GM23338 (cell line): ENCODE measurements around the gene FAM13B. TPM values are rescaled to one million over a fixed set of nuclear protein-coding genes. Genes with fewer than 3 reads are reported as not detected.
"Not testable (repeated sequence)": the region's sequence is repeated elsewhere in the genome, so short reads cannot be mapped to it uniquely, and the experiment has no call there.

ENCODE experiments used
- ATAC-seq: fragments of 200-7000 bp; cut with Tn5 transposase; 3 replicates; pipeline ENCODE4 v1.9.1; 2020
- DNase-seq: peaks from one replicate; pipeline ENCODE4 v3.0.0-alpha.2; 2015; ENCODE audit warnings: low spot score
- H2AFZ ChIP-seq: fragments of 200-600 bp; sonication (generic); 2 replicates; pipeline ENCODE4 v1.8.0; 2016; ENCODE audit warnings: antibody characterized with exemption, mild to moderate bottlenecking, moderate library complexity
- H3F3A ChIP-seq: fragments of 200-600 bp; sonication (generic); replicated peaks from 2 replicates; pipeline ENCODE4 v1.8.0; 2017; ENCODE audit warnings: antibody characterized with exemption, mixed run types, low read depth
- H3K27ac ChIP-seq: fragments of 200-600 bp; sonication (generic); 2 replicates; pipeline ENCODE4 v1.6.1; 2016; ENCODE audit warnings: low read depth
- H3K27me3 ChIP-seq: fragments of 200-600 bp; sonication (generic); 2 replicates; pipeline ENCODE4 v1.8.0; 2016; ENCODE audit warnings: mild to moderate bottlenecking, mixed run types, moderate library complexity; ENCODE audit not compliant: insufficient read depth
- H3K36me3 ChIP-seq: fragments of 200-600 bp; sonication (generic); 2 replicates; pipeline ENCODE4 v1.8.0; 2016; ENCODE audit warnings: mild to moderate bottlenecking; ENCODE audit not compliant: insufficient read depth
- H3K4me1 ChIP-seq: fragments of 200-600 bp; sonication (generic); 2 replicates; pipeline ENCODE4 v1.8.0; 2016; ENCODE audit warnings: mild to moderate bottlenecking, moderate library complexity; ENCODE audit not compliant: insufficient read depth
- H3K4me2 ChIP-seq: fragments of 200-600 bp; sonication (generic); 2 replicates; pipeline ENCODE4 v1.7.1; 2017; ENCODE audit warnings: mixed run types
- H3K4me3 ChIP-seq: fragments of 200-600 bp; sonication (generic); 2 replicates; pipeline ENCODE4 v1.6.1; 2016; ENCODE audit warnings: mixed run types
- H3K79me2 ChIP-seq: fragments of 200-600 bp; sonication (generic); replicated peaks from 2 replicates; pipeline ENCODE4 v1.8.0; 2017; ENCODE audit warnings: mild to moderate bottlenecking; ENCODE audit not compliant: insufficient read depth
- H3K9me2 ChIP-seq: fragments of 200-600 bp; sonication (generic); 2 replicates; pipeline ENCODE4 v1.8.0; 2017; ENCODE audit not compliant: insufficient read depth
- H4K20me1 ChIP-seq: fragments of 200-600 bp; sonication (generic); replicated peaks from 2 replicates; pipeline ENCODE4 v1.8.0; 2017; ENCODE audit warnings: mild to moderate bottlenecking; ENCODE audit not compliant: insufficient read depth
- H3K27ac Mint-ChIP-seq: 2 replicates; pipeline ENCODE4 v1.8.0; 2020; ENCODE audit warnings: inconsistent platforms, mild to moderate bottlenecking, moderate library complexity, mixed read lengths
- H3K27me3 Mint-ChIP-seq: 3 replicates; pipeline ENCODE4 v1.8.0; 2022; ENCODE audit warnings: low read depth, mild to moderate bottlenecking, moderate library complexity, mixed read lengths, inconsistent platforms; ENCODE audit not compliant: insufficient read depth, poor library complexity
- H3K36me3 Mint-ChIP-seq: 3 replicates; pipeline ENCODE4 v1.8.0; 2021; ENCODE audit warnings: low read depth, mild to moderate bottlenecking, inconsistent platforms, moderate library complexity, mixed read lengths
- H3K4me1 Mint-ChIP-seq: 3 replicates; pipeline ENCODE4 v1.8.0; 2020; ENCODE audit warnings: mild to moderate bottlenecking, inconsistent platforms, mixed read lengths
- H3K4me3 Mint-ChIP-seq: 3 replicates; pipeline ENCODE4 v1.8.0; 2021; ENCODE audit warnings: moderate library complexity, mild to moderate bottlenecking, inconsistent platforms, mixed read lengths
- H3K9me3 Mint-ChIP-seq: 3 replicates; pipeline ENCODE4 v1.8.0; 2020; ENCODE audit warnings: moderate library complexity, mild to moderate bottlenecking, inconsistent platforms, mixed read lengths
- EZH2phosphoT487 ChIP-seq: fragments of 200-600 bp; sonication (generic); IDR thresholded peaks from one replicate; pipeline ENCODE4 v1.8.1; 2018; ENCODE audit warnings: antibody characterized with exemption; ENCODE audit not compliant: unreplicated experiment
- JUNB ChIP-seq: IDR thresholded peaks from one replicate; pipeline ENCODE4 v1.6.1; 2016; ENCODE audit warnings: antibody characterized with exemption; ENCODE audit not compliant: unreplicated experiment
- NANOG ChIP-seq: IDR thresholded peaks from 2 replicates; pipeline ENCODE4 v1.6.1; 2016; ENCODE audit warnings: antibody characterized with exemption, borderline replicate concordance
- STAT1 ChIP-seq: IDR thresholded peaks from one replicate; pipeline ENCODE4 v1.6.1; 2016; ENCODE audit warnings: antibody characterized with exemption; ENCODE audit not compliant: unreplicated experiment
- ZNF114 ChIP-seq: fragments of 250-450 bp; sonication (Bioruptor Pico); IDR thresholded peaks from 2 replicates; pipeline ENCODE4 v1.5.0; 2020; ENCODE audit warnings: mild to moderate bottlenecking, moderate library complexity
- polyA plus RNA-seq: library from polyadenylated mRNA; unstranded; fragments of >200 nt; fragmentation: Nextera tagmentation; extraction: Ambion mirVana; gene quantifications from 2 replicates; pipeline ENCODE4 v1.2.1, GENCODE V29; 2016
- total RNA-seq: library from RNA; depleted of rRNA; stranded (reverse); fragments of >200 nt; shearing (Covaris generic); gene quantifications from 2 replicates; pipeline ENCODE4 v1.2.3, GENCODE V29; 2014
- TF ChIP-seq, protein P1 (sequence below): fragments of 250-450 bp; sonication (Bioruptor Pico); IDR thresholded peaks from 2 replicates; pipeline ENCODE4 v1.5.0; 2020; ENCODE audit warnings: mild to moderate bottlenecking, moderate library complexity
- TF ChIP-seq, protein P2 (sequence below): IDR thresholded peaks from one replicate; pipeline ENCODE4 v1.6.1; 2018; ENCODE audit warnings: antibody characterized with exemption; ENCODE audit not compliant: unreplicated experiment
- TF ChIP-seq, protein P3 (sequence below): IDR thresholded peaks from 2 replicates; pipeline ENCODE4 v1.6.1; 2016; ENCODE audit warnings: antibody characterized with exemption

FAM13B gene
- total and polyA plus RNA-seq, 2 experiments from 2014 or later = 12.9 to 30.2 TPM

DNA sequence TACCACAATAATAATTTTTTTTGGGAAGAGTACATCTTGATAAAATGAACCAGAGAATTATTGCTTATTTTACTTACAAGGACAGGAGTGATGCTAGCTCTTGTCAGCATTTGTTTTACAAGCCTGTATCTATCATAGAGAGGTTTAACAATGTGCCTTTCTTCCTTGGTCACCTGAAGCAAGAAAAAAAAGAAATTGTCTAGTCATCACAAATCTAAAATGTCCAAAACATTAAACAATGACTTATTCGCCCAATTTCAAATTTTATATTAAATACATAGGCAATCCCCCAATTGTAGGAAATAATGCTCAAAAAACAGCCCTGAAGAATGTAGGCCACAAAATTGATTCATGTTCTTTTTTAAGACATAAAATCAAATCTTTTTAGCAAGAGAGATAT, 87.1 kb downstream of the FAM13B start (continued):
- TF ChIP-seq, protein P1, sequence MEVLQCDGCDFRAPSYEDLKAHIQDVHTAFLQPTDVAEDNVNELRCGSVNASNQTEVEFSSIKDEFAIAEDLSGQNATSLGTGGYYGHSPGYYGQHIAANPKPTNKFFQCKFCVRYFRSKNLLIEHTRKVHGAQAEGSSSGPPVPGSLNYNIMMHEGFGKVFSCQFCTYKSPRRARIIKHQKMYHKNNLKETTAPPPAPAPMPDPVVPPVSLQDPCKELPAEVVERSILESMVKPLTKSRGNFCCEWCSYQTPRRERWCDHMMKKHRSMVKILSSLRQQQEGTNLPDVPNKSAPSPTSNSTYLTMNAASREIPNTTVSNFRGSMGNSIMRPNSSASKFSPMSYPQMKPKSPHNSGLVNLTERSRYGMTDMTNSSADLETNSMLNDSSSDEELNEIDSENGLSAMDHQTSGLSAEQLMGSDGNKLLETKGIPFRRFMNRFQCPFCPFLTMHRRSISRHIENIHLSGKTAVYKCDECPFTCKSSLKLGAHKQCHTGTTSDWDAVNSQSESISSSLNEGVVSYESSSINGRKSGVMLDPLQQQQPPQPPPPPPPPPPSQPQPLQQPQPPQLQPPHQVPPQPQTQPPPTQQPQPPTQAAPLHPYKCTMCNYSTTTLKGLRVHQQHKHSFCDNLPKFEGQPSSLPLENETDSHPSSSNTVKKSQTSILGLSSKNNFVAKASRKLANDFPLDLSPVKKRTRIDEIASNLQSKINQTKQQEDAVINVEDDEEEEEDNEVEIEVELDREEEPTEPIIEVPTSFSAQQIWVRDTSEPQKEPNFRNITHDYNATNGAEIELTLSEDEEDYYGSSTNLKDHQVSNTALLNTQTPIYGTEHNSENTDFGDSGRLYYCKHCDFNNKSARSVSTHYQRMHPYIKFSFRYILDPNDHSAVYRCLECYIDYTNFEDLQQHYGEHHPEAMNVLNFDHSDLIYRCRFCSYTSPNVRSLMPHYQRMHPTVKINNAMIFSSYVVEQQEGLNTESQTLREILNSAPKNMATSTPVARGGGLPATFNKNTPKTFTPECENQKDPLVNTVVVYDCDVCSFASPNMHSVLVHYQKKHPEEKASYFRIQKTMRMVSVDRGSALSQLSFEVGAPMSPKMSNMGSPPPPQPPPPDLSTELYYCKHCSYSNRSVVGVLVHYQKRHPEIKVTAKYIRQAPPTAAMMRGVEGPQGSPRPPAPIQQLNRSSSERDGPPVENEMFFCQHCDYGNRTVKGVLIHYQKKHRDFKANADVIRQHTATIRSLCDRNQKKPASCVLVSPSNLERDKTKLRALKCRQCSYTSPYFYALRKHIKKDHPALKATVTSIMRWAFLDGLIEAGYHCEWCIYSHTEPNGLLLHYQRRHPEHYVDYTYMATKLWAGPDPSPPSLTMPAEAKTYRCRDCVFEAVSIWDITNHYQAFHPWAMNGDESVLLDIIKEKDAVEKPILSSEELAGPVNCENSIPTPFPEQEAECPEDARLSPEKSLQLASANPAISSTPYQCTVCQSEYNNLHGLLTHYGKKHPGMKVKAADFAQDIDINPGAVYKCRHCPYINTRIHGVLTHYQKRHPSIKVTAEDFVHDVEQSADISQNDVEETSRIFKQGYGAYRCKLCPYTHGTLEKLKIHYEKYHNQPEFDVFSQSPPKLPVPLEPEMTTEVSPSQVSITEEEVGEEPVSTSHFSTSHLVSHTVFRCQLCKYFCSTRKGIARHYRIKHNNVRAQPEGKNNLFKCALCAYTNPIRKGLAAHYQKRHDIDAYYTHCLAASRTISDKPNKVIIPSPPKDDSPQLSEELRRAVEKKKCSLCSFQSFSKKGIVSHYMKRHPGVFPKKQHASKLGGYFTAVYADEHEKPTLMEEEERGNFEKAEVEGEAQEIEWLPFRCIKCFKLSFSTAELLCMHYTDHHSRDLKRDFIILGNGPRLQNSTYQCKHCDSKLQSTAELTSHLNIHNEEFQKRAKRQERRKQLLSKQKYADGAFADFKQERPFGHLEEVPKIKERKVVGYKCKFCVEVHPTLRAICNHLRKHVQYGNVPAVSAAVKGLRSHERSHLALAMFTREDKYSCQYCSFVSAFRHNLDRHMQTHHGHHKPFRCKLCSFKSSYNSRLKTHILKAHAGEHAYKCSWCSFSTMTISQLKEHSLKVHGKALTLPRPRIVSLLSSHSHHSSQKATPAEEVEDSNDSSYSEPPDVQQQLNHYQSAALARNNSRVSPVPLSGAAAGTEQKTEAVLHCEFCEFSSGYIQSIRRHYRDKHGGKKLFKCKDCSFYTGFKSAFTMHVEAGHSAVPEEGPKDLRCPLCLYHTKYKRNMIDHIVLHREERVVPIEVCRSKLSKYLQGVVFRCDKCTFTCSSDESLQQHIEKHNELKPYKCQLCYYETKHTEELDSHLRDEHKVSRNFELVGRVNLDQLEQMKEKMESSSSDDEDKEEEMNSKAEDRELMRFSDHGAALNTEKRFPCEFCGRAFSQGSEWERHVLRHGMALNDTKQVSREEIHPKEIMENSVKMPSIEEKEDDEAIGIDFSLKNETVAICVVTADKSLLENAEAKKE (CRISPR knock-in tag) = no peak
- TF ChIP-seq STAT1 (no peak), NANOG (no peak), JUNB (no peak), EZH2phosphoT487 (no peak), ZNF114 (CRISPR knock-in tag) (no peak)
- TF ChIP-seq, protein P2, sequence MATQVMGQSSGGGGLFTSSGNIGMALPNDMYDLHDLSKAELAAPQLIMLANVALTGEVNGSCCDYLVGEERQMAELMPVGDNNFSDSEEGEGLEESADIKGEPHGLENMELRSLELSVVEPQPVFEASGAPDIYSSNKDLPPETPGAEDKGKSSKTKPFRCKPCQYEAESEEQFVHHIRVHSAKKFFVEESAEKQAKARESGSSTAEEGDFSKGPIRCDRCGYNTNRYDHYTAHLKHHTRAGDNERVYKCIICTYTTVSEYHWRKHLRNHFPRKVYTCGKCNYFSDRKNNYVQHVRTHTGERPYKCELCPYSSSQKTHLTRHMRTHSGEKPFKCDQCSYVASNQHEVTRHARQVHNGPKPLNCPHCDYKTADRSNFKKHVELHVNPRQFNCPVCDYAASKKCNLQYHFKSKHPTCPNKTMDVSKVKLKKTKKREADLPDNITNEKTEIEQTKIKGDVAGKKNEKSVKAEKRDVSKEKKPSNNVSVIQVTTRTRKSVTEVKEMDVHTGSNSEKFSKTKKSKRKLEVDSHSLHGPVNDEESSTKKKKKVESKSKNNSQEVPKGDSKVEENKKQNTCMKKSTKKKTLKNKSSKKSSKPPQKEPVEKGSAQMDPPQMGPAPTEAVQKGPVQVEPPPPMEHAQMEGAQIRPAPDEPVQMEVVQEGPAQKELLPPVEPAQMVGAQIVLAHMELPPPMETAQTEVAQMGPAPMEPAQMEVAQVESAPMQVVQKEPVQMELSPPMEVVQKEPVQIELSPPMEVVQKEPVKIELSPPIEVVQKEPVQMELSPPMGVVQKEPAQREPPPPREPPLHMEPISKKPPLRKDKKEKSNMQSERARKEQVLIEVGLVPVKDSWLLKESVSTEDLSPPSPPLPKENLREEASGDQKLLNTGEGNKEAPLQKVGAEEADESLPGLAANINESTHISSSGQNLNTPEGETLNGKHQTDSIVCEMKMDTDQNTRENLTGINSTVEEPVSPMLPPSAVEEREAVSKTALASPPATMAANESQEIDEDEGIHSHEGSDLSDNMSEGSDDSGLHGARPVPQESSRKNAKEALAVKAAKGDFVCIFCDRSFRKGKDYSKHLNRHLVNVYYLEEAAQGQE = no peak
- TF ChIP-seq, protein P3, sequence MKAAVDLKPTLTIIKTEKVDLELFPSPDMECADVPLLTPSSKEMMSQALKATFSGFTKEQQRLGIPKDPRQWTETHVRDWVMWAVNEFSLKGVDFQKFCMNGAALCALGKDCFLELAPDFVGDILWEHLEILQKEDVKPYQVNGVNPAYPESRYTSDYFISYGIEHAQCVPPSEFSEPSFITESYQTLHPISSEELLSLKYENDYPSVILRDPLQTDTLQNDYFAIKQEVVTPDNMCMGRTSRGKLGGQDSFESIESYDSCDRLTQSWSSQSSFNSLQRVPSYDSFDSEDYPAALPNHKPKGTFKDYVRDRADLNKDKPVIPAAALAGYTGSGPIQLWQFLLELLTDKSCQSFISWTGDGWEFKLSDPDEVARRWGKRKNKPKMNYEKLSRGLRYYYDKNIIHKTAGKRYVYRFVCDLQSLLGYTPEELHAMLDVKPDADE = no peak

DNA sequence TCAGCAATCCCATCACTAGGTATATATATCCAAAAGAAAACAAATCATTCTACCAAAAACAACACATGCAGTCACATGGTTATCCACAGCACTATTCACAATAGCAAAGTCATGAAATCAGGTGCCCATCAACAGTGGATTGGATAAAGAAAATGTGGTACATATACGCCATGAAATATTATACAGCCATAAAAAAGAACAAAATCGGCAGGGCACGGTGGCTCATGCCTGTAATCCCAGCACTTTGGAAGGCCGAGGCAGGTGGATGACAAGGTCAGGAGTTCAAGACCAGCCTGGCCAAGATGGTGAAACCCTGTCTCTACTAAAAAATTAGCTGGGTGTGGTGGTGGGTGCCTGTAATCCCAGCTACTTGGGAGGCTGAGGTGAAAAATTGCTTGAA, 88.6 kb downstream of the FAM13B start:
- not testable (repeated sequence) for H3K9me2 ChIP-seq, H2AFZ ChIP-seq, H3F3A ChIP-seq, H3K27me3 Mint-ChIP-seq, H3K4me2 ChIP-seq, ATAC-seq, H3K27ac ChIP-seq, H3K4me3 ChIP-seq, H3K4me1 Mint-ChIP-seq, H3K4me3 Mint-ChIP-seq, H3K27me3 ChIP-seq, DNase-seq, H3K4me1 ChIP-seq, H3K9me3 Mint-ChIP-seq, H3K79me2 ChIP-seq, H3K27ac Mint-ChIP-seq
- H3K36me3 ChIP-seq = peaks cover 83% of the 10 kb centered on the region
- peaks cover 20% of the 10 kb centered on the region; the same call in 1 of the 2 replicates for H4K20me1 ChIP-seq
- H3K36me3 Mint-ChIP-seq = peaks cover 92% of the 10 kb centered on the region
